Measurements from ENCODE around the gene TSPAN18. TPM values are rescaled to one million over a fixed set of nuclear protein-coding genes. Genes with fewer than 3 reads are reported as not detected.

Gene TSPAN18
- total RNA-seq, 1 donor from 2014 or later = 17.0 TPM

GRCh38 chr11:44944181-44944852, 217.6 kb downstream of the TSPAN18 start:
- DNase-seq = no peak

DNA sequence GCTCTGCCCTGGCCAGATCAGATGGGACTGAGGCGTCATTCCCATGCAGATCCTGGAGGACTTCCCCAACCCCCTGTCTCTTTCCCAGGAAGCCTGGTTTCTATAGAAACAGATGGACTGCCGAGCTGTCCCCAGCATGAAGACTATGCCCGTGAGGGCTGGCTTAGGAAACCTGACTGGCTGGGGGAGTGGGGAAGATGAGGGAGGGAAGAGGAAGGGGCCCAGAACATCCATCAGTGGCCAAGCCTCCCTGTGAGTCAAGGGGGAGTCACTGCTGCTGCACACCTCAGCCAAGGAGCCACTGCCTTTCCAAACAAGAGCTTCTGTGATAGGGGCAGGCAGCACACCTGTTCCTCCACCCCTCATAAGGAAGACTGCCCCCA, 218.1 kb downstream of the TSPAN18 start:
- no peak for DNase-seq

DNA sequence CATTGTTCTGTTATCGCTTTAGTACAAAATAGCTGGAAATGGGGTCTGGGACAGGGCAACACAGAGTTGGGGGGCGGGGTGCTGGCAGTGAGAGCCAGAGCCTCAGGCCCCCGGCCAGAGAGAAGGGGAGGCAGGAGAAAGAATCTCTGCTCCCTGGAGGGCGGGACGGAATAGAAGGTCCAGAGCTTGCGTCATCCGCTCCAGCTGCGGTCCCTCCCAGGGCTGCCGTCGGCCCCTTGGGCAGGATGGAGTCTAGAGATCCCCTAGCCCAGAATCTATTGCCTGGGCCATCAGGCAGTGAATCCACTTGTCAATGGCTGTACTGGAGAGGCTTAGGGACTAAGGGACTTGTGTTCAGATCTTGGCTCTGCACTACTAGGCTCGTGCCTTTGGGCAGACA, 218.9 kb downstream of the TSPAN18 start:
- DNase-seq = no peak

DNA sequence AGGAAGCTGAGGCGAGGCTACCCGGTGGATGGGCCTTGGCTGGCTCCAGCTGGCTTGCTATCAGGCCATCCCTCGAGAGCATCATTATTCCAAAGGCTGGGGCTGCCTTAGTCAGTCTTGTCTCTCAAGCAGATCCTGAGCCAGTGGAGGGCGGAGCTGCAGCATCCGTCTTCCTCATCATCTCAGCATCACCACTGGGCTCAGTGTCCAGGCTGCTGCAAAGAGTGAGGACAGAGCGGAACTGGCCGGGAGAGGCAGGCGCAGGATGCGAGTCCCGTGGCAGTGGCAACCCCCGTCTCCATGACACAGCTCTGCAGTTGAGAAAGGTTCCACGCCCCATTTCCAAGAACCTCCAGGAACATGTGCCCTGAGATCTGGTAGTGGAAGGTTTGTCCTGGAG, 219.5 kb downstream of the TSPAN18 start:
- DNase-seq = peak; percentile 53

DNA sequence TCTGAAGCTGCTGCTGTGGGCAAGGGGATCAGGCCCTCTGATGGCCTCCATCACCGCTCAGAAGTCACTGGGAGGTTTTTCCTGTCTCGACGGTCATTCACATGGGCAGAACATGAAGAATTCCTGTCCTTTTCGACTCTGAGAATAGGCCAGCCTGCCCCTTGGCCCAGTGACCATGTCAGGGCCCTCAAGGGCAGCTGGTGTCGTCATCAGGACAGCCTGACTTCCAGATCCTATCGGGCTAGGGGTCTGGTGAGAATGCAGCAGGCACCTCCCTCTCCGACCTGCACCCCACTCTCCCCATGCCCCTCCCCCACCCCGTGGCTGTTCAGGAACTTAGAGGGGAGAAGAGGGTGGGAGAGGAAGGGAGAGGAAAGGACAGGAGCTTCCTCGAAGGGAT, 220.4 kb downstream of the TSPAN18 start:
- DNase-seq = no peak

DNA sequence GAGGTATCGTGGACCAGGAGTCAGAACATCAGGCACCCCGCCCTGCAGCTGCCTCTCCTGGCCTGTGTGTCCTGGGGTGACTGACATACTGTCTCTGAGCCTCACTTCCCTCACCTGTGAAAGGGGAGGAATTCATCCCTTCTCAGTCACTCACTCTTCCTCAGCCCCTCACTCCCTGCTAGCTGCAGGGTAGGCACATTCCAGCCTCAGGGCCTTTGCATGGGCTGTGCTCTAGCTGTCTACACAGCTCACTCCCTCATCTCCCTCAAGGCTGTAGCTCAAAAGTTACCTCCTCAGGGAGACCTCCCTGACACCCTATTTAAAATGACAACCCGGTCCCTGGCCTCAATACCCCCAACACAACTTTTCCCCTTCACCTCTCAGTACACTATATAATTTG, 221.4 kb downstream of the TSPAN18 start:
- DNase-seq = no peak

DNA sequence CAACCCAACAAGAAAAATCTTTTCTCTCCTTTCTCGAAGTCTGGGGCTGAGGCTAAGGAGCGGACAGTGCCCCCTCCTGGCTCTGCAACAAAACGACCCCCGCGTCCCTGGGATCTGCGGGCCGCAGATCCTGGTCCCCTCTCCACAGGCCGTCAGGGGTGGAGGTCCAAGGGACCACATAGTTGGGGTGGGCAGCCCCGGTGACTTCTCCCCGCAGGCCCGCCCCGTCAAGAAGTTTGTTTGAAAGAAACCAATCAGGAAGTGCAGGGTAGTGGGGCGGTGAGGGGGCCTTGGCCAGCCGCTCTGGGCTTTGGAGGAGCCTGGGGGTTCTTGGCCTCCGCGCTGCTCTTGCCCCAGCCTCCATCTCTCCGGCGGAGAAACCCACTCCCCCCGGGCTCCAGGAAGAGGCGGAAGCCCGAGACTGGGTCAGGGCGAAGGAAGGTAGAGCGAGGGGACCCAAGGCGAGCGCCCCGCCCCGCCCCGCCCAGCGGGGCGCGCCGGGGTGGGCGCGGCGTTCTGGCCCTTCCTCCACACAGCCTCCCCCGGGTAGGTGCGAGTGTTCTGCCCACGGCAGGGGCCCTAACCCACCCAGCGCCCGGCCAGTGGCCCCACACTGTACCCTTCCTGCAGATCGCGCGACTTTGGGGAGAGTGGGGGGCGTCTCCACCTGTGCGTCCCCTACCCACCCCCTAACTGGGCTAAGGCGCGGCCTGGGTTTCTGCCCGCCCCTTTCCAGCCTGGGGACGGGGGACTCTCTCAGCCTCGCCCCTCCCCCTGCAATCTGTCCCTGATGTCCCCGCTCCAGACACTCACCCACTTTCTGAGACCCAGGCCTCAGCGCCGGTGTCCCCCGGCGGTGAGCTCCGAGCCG, 222.6 kb downstream of the TSPAN18 start:
- no peak for DNase-seq

GRCh38 chr11:44950031-44950624, 223.4 kb downstream of the TSPAN18 start:
- DNase-seq = no peak

GRCh38 chr11:44950625-44951476, 224.1 kb downstream of the TSPAN18 start, which contains the start of gene TP53I11:
TP53I11 (minus strand) TSS chr11:44950883; CDS start chr11:44938335, 12,548 bp downstream.
- DNase-seq = peak; percentile 13

- no peak for DNase-seq
Observed at GRCh38 chr11:44952082-44952481, 225.3 kb downstream of the TSPAN18 start.

GRCh38 chr11:44952500-44953260, 225.9 kb downstream of the TSPAN18 start:
- no peak for DNase-seq

- DNase-seq = no peak
Observed at GRCh38 chr11:44954051-44954906, 227.5 kb downstream of the TSPAN18 start.

GRCh38 chr11:44955015-44955738, 228.4 kb downstream of the TSPAN18 start:
- DNase-seq = no peak

GRCh38 chr11:44957040-44957515, 230.3 kb downstream of the TSPAN18 start:
- DNase-seq = no peak

DNA sequence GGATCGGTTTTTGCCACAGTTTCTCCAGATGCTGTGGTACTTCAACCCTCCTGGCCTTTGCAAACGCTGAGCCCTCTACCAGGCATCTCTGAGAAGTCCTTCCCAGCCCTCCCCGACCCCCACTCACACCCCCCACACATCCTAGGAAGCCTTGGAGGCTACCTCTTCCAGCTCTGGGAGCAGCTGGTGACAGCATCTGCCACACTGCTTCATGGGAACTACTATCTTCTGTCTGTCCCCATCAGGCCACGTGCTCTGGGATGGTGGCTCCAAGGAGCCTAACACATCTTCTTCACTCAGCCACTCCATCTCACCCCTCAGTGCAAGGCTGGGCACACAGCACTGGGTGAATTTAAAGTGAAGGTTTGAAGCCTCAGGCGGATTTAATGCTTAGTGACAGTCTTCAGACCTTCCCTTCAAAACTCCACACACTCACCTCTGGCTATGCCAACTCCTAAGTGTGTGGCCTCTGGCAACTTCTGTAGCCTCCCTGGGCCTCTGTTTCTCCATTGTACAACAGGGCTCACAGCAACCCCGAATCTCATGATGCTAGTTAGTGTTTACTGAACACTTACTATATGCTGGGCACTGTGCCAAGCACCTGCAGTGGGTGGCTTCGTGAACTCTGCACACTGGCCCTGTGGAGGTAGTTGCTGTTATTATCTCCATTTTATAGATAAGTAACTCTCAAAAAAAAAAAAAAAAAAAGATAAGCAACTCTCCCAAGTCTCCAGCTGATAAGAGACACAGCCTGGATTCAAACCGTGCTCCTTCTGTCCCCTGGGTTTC, 231.2 kb downstream of the TSPAN18 start:
- no peak for DNase-seq

DNA sequence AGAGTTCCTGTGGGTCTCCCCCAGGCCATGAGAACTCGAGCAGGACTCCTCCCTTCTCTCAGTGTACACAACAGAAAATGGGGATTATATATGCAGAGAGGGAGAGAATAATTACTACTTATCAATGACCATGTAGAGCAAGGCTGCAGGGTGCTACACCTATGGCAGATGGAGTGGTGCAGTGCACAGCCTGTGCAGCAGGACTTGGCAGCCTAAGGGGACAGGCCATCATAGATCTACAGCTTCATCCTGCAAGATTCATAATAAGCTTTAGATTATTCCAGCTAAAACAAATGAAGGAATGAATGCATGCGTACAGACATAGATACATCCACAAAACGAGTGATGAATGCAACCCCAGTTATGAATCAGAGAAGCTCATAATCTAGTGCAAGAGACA, 232.3 kb downstream of the TSPAN18 start:
- DNase-seq = no peak

DNA sequence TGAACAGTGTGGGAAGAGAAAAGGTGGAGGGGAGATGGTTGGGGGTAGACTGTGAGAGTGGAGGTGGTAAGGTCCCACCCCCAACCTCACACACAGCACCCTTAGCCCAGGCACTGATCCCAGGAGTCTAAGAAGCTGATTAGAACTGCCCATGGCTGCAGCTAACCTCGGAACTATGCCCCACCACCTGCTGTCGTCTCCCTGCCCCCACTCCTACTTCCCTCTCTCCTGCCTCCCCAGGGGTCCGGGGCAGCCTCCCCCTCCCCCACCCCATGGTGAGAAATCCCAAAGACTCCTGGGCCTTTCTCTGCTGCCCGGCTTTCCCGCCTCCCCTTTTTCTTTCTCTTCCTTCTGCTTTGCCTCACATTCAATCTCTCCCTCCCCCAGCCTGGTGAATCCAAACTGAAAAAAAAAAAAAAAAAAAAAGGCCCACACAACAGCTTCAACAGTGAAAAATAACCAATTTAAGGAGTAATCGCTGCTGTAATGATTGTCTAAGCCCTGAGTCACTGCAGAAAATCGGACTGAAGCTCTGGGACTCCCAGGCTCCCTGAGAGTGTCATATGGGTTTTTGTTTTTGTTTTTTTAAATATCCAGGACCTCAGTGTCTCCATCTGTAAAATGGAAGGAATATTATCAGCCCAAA, 233.6 kb downstream of the TSPAN18 start:
- DNase-seq = no peak

DNA sequence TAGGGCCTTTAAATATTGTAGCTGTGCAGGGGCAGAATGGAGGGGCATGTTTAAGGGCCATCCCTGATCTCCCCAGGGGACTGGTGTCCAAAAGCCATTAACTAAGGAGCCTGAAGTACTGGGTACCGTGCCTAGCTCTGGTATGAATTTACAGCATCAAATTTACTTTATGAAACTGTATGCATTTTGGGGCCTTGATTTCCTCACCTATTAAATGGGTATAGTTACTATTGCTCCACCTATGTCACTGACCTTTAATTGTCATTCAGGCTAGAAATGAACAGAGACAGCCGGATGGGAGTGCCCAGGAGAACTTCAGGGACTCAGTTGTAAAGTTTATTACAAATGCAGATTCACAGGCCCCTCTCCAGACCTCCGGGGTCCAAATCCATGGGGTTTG, 235.7 kb downstream of the TSPAN18 start:
- DNase-seq = no peak
